Stimulated activated CD8-positive, alpha-beta memory T cell treated with anti-CD3 and anti-CD28 coated beads, Interleukin-7, amount 100 ng/mL, for 24 hours (primary cell): Measurements from ENCODE around the gene ANKRD39.

Experiments used
- DNase-seq: peaks from one replicate; pipeline ENCODE4 v3.0.0-alpha.2; 2020; ENCODE audit warnings: low read depth

ANKRD39 gene

GRCh38 chr2:96853321-96853720, 4.5 kb downstream of the ANKRD39 start:
- no peak for DNase-seq

- DNase-seq = no peak
Measured at GRCh38 chr2:96852667-96853066, 5.1 kb downstream of the ANKRD39 start.

GRCh38 chr2:96848264-96848663, 9.6 kb downstream of the ANKRD39 start:
- no peak for DNase-seq

DNA sequence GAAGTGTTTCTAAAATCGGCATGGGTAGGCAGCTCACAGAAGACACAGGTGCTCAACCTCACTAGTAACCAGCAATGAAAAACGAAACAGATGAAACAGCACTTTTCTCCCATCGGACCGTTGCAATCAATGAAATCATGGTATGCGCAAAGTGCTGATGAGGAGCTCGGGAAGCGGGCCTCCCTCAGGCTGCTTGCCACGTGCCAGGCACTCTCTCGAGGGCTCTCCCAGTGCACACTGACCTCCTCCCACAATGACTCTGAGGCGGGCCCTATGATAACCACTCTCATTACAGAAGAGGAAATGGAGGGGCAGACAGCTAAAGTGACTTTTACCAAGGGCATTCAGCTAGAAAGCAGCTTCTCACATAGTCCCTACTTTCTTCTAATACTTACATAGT, 10.2 kb downstream of the ANKRD39 start:
- no peak for DNase-seq

DNA sequence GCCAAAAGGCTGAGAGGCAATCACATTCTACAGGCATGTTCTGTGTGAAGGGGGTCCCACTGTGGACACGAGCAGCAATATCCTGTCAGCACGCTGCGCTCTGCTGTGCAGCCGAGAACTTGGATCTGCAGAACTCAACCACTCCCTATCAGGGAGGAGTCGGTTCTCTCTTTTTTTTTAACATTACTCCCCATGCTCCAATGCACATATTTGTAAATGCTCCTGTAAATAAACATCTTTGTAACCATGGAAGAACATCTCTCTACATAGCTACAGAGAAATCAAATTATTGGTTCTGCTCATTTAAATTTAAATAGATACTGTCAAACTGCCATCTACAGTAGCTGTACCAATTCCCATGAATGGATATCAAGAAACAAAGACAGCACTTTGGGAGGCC, 11.0 kb downstream of the ANKRD39 start:
- no peak for DNase-seq

- no peak for DNase-seq
Measured at GRCh38 chr2:96844405-96844808, 13.4 kb downstream of the ANKRD39 start.

DNA sequence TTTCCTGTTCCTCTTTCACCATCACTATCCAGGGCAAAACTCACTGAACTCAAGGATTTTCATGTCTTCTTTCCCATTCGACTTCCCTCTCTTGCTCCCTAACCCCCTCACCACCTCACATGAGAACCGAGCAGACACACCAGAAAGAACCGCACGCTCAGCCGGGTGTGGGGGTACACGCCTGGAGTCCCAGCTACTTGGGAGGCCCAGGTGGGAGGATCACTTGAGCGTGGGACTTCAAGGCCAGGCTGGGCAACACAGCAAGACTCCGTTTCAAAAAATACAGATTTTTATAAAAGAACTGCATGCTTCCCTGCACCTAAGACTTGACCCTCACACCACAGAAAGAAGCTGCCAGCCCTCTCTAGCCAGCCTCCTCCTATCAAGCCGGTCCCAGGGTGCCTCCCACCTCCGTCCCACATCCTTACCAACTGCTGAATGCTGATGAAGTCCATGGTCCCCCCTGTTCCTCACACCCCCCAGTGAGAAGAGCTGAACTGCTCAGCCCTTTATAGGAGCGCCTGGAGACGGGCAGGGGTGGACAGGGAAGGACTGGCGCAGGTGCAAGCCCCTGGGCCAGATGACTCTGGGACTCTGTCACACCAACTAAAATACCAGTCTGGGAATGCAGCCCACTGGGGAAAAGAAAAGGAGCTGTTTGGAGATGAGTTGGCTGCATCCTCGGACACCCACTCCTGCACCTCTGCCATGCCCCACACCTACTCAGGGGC, 14.1 kb downstream of the ANKRD39 start, which contains the start of gene ANKRD23:
TSS of gene ANKRD23 (minus strand) at position 484 of the 731 bp plus-strand sequence. CDS start at position 455, 29 bp downstream.
- DNase-seq = no peak

- DNase-seq = no peak
Measured at GRCh38 chr2:96842600-96842999, 15.2 kb downstream of the ANKRD39 start.

GRCh38 chr2:96841701-96842495, 15.9 kb downstream of the ANKRD39 start:
- DNase-seq = no peak

DNA sequence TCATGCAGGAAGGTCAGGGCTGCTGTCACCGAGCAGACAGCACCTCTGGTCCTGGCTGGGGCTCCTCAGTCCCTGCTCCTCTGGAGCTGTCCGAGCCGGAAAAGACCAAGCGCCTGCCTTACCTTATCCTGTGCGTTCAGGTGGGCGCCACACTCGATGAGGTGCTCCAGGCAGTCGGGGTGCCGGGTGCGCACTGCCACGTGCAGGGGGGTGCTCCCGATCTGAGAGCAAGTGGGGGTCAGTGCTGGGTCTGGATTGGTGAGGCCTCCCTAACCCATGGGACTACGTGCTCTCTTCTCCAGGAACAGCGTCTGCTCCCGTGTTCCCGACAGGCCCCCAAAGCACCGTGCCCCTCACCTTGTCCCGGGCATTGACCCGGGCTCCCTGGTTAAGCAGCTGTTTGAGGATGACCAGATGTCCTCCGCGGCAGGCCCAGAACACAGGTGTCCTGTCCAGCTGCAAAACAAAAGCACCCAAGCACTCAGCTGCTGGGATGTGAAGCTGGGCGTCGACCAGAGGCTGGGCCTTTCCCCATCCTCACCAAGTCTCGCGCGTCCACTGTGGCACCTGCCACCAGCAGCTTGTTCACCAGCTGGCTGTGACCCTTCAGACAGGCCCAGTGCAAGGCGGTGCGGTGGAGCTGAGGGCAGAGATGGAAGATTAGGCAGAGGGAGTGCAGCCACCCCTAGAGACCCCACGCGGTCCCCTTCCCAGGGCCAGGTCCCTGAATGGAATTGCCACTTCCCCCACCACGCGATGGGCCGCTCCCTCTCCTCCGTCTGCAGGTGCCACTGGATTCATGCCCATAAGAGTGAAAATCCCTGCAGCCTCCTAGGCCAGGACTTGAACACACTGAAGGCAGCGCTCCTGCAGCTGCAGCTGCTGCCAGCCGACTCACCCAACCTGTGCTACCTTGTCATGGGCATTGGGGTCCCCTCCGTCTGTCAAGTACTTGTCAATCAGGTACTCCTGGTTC, 17.7 kb downstream of the ANKRD39 start:
- no peak for DNase-seq

DNA sequence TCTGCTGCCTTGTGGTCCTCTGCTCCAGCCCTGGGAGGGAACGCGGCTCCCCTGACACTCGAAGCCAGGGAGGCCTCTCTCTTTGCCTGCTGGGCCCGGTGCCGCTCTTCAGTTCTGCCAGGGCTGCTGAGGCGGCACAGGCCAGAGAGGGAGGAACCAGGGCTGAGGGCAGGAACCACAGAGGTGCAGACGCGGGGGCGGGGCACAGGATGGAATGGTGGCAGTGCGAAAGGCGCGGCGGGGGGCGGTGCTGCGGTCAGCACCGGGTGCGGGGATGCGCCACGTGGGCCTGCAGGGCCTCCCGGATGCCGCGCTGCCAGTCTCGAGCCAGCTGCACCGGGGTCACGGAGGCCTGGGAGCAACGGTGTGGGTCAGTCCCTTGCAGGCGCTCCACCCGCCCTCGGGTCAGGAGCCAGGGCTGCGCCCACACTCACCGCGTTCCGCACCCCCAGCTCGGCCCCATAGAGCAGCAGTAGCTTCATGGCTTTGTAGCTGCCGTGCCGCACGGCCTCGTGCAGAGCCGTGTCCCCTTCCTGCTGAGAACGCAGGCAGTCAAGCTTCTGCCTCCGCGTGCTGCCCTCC, 18.4 kb downstream of the ANKRD39 start:
- DNase-seq = peak; percentile 59

DNA sequence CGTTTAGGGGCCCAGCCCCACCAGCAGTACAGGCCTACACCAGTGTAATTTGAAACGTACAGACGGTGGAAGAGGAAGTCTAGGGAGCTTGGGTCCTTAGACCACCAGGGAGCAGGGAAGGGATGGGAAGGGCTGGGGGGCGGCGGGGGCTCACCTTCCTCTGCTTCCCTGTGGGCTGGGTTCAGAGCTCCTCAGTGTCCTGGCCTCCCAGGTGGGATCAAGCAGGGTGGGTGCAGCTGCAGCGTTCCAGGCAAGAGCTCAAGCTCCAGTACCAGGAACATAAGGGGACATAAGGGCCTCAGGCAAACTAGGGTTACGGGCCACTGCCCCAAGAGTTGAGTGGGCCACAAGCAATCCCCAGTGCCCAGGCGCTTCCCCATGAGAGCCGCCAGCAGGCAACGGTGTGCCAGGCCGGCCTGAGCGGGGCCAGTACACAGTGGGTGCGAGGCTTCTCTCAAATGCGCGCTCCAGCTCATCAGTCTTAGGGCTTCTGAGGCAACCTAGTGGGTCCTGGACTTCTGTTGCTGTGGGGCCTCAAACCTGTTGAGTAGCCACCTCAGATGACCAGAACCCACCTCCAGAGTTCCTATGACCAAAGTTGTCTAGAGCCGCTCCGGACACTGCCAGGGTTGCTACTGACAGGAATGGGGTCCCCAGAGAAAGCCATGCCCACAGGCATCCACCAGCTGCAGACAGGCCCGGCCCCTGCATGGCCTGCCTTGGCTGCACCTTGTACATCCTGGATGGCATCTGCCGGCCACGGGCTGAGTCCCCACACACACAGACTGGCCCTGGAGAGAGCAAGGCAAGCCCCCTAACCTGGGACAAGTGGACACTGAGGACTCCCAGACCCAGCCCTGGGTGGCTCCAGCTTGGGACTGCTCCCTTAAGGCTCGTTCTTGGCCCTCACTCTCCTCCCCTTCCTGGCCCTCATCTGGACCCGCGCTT, 19.2 kb downstream of the ANKRD39 start:
- DNase-seq = no peak

DNA sequence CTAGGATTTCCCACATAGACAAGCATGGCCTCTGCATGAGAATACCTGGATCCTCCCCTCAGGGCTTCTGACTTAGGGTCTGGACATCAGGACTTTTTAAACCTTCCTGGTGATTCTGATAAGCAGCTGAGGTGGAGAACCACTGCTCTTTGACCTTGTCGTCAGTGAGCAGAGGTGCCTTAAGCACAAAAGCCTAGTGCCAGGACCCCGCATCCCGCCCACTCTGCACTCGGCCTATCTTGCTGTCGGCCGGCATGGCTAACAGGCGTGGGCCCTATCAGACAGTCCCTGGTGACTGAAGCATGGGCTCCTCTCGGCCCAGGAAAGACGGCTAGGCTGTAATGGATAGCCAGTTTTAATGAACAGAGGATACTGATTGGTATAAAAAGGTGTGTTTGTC, 20.2 kb downstream of the ANKRD39 start:
- no peak for DNase-seq

- DNase-seq = no peak
Measured at GRCh38 chr2:96835830-96836229, 22.0 kb downstream of the ANKRD39 start.

DNA sequence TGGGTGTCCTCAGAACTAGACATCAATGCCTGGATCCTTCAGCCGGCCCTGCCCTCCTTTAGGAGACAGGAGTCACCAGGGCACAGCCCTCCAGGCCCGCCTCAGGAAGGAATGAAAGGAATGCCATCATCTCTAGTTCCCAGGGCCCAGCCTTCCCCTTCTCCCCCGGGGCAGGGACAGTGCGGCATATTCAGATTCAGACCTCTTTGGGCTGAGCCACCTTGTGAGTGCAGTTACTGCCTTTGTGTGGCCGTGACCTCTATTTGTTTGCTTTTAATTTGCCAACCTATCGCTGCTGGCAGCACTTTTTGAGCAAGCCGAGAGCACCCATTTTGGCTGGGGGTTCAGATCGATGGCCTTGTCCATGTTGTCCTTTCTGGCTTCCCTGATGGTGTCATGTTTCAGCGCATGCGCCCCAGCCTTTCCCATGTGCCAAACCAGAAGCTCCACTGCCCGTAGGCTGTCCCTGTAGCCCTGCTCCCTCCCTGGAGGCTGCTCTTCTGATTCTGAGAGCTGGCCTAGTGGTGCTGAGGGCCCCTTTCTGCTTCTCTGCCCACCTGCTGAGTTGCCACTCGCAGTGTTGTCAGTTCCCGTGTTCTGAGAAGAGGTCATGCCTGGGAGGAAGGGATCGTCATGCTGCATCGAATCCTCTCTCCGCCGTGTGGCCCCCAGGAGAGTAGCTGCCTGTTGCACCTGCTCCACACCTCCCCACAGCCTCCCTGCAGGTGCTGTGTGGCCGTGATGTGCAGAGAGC, 24.9 kb downstream of the ANKRD39 start:
- no peak for DNase-seq

DNA sequence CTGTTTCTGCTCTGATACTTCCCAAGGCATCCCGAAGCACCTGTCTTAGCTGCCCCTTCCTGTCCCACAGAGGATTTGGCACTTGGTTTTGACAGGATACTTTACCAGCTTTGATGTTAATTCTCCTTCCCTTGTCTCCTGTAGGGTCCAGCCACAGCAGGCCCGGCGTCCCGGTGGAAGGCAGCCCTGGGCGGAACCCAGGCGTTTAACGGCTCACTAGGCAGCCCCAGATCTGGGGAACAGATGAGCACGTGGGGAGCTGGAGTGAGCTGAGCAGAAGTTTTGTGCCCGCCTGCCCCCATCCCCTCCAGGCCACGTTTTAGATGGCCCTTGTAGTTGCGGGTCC, 25.4 kb downstream of the ANKRD39 start:
- no peak for DNase-seq

DNA sequence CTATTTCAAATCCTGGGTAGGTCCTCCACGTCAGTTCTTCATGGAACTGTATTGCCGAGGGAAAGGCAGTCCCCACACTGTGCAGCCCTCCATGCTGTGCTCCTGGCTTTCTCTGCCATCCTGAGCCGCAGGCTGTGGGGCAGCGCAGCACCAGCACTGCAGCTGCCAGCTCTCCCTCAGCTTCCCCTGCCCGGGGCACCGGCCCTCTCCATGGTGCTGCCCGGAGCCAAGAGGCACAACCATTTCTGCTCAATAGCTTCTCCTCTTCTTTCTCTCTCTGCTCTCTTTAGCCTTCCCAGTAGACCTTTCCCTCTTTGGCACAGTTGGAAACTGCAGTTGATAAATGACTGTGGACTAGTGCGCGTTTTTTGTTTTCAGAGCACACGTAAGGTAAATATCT, 26.1 kb downstream of the ANKRD39 start:
- DNase-seq = no peak

DNA sequence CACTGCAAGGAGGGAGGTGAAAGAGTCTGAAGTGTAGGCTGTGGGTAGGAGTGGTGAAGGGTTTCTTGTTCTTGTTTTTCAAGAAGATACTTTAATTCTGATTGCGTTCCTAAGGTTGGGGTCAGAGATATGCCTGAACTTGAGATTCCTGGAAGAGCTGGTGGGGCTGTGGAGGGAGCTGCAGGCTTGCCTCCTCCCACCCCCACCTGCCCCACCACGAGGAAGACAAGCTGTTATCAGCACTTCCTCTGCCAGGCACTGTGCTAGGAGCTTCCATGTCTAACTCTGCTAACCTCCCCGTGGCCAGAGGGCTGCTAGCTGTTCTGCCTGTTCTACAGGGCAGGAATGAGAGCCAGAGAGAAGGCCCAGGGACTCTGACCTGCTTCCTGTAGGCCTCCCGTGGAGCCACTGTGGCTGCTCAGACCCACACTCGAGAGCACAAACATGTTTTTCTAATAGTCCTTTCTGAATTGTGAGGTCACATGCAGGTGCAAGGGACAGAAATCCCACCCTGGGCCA, 27.7 kb downstream of the ANKRD39 start:
- no peak for DNase-seq

GRCh38 chr2:96828874-96829273, 28.9 kb downstream of the ANKRD39 start:
- no peak for DNase-seq

- no peak for DNase-seq
Measured at GRCh38 chr2:96828436-96828835, 29.4 kb downstream of the ANKRD39 start.
